IPS-NIHi7 (cell line): ENCODE data around the gene IVD.

Experiments
- DNase-seq: peaks from one replicate; pipeline ENCODE4 v3.0.0; 2012; ENCODE audit warnings: mixed read lengths; ENCODE audit errors: extremely low spot score

IVD gene

DNA sequence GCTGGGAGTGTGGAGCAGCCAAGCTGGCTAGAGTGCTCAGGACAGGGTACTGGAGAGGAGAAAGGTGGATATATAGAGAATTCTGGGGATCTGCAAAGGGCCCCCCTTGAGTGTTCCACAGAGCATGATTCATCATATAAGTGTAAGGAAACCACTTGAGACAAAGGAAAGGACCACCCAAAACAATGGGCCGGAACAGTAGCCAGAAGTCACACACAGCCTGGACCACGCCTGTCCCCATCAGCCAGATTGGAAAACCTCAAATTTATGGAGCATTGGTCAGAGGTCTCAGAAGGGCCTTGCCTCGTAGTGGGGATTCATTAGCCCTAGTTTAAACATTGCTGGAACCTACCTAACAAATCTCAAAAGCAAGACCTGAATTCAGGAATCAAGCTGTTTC is 28.0 kb upstream of the IVD start:
- no peak for DNase-seq

DNA sequence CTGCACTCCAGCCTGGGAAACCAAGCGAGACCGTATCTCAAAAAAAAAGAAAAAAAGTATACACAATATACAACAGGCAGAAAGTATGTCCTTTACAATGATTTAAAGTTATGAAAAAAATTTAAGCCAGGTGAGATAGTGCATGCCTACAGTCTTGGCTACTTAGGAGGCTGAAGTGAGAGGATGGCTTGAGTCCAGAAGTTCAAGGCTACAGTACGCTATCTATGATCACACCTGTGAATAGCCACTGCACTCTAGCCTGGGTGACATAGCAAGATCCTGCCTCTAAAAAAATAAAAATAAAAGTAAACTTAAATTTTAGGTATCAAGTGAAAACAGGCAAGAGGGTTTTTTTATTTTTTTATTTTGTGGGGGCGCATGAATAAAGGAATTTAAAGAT is 26.2 kb upstream of the IVD start:
- DNase-seq: no peak

DNA sequence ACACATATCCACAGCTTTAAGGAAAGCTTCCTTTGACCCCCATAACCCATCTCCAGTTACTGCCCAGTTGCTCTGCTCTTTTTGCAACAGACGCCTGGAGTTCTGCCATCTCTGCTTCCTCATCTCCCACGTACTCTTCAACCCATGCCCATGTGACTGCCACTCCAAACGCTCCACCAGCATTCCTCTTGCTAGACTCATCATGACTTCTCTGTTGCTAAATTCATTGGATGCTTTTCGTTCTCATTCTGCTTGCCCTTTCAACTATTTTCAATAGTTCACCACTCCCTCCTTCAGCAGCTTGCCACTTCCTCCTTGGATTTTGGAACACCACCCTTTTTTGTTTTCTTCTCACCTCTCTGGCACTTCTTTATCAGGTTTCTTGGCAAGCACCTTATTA is 25.7 kb upstream of the IVD start:
- no peak for DNase-seq

DNA sequence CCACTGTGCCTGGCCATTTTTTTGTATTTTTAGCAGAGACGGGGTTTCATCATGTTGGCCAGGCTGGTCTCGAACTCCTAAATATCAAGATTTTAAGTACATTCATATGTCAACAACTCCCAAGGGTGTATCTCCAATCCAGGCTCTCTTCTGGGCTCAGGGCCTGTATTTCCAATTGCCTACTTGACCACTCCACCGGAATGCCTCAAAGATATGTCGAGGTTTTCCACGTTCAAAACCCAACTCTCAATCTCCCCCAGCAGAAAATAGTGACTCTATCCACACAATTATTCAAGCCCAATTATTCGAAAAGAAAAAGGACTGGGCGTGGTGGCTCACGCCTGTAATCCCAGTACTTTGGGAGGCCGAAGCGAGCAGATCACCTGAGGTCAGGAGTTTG is 25.0 kb upstream of the IVD start:
- no peak for DNase-seq

DNA sequence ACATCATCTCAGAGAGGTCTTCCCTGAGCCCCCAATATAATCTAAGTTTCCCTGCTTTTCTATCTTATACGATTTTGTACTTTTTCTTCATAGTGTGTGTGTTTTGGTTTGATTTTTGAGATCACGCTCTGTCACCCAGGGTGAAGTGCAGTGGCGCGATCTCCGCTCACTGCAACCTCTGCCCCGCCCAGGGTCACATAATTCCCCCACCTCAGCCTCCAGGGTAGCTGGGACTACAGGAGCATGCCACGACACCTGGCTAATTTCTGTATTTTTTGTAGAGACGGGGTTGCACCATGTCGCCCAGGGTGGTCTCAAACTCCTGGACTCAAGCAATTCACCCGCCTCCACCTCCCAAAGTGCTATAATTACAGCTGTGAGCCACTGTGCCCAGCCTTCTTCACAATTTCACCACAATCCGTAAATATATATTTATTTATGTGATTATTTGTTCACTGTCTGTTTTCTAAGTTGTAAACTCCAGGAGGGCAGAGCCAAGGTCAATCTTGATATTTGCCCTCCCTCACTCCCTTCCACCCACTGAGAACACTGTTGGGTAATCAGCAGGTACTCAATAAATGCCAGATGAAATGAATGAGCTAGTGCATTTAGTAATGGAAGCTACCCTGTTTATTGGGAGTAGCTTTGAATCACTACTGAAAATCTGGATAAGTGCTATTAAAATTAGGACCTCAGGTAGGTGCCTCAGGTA is 23.6 kb upstream of the IVD start:
- no peak for DNase-seq

DNA sequence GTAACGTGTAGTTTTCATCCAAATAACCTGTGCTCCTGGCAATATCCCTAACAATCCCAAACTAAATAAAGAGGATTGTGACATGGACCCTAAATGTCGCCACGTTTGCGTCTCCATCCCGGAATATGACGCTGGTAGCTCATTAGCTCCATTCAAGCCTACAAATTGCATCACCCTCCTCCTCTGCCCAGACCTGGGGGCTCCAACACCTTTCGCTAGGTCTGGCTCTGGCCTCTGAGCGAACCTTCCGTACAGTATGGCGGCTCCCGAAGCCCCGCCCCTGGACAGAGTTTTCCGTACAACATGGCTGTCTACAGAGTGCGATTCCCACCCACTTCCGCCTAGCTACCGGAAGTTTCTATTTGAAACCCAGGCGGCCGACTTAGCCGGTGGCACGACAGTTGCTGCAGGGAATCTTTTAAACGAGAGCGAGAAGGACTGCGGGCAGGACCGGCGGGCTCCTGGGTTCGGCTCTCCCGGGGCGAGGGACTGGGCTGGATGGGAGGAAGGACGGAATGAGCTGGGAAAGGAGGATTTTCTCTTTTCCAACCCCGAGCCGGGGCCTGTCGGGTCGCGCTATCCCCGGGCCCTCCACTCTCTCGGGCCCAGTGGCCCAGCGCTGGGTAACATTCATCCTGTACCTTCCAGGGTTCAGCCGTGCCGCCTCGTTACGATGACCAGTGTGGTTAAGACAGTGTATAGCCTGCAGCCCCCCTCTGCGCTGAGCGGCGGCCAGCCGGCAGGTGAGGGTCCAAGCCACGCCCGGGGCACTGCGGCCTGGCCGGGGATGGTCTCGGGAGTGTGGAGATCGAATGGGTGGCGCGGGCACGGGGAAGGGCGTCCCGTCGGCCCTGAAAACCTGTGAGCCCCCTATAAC is 22.8 kb upstream of the IVD start, which contains the start of gene KNSTRN:
KNSTRN (plus strand) TSS at position 142 of the 877 bp plus-strand sequence; CDS start at position 257, 115 bp downstream.
- DNase-seq: peak; percentile 97

DNA sequence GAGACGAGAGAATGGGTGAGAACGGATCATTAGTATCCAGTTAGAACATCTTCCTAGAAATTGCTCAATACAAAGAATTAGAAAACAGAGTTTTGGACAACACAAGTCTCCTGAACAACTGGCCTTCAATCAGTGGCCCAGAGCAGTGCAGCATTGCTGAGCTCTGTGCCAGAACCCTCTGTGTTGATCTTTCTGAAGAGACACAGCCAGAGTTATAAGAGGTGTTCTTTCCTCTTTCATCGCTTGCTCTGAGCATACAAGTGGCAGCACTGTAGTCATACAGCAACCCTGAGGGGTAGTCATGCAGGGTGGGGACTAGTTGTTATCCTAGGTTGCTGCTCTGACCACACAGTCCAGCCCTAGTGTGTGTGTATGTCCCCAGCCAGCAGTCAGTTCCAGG is 19.1 kb upstream of the IVD start:
- DNase-seq: no peak

DNA sequence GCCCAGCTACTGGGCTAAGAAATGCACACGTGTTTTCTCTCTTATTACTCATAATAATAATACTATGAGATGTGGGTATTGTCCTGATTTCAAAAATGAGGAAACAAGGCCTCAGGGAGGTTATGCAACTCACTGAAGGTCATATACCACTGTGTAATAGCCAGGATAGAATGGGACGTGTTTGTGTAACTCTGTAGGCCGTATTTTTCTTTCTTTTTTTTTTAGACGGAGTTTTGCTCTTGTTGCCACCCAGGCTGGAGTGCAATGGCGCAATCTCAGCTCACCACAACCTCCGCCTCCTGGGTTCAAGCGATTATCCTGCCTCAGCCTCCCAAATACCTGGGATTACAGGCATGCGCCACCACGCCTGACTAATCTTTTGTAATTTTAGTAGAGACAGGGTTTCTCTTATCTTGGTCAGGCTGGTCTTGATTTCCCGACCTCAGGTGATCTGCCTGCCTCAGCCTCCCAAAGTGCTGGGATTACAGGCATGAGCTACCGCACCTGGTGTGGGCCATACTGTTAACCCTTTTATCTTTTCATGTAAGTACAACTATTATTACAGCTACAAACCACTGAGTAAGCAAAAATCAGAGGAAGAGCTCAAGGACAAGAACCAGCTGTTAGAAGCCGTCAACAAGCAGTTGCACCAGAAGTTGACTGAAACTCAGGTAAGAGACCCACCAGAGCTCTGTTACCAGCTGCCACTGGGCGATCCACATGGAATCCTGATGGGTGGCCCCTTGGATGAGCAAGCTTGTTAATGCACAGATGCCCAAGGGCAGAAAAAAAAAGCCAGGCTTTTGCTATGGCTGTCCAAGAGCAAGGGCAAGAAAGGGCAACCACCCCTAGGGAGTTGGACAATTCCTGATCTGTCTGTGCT is 16.4 kb upstream of the IVD start:
- DNase-seq: no peak

DNA sequence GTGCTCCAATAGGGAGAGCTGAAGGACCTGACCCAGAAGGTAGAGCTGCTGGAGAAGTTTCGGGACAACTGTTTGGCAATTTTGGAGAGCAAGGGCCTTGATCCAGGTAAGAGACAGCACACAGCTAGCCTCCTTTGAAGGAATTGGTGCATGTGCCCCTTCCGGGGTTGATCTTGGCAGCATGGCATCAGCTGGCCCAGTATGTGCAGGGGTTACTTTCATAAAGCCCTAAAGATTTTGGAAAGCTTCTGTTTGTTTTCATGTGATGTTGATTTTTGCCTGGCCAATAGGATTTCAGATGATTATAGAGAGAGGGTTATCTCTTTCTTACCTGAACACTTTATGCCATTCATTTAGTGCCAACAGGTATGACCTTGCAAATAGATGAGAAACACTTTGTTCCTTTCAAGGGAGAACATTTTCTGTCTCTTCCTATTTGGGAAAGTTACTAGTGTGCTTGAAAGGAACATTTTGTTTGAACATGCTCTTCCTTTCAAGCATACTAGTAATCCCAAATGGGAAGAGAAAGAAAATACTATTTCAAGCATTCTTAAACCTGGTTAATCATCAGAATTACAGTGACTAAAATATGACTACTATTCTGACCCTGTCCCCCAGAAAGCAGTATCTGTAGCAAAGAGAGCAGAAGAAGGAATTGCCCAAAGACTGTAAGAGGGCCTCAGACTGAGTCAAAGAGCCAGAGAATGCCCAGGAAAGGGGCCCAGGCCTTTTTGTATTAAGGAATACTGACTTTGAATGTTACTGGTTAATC is 15.6 kb upstream of the IVD start:
- DNase-seq: no peak

DNA sequence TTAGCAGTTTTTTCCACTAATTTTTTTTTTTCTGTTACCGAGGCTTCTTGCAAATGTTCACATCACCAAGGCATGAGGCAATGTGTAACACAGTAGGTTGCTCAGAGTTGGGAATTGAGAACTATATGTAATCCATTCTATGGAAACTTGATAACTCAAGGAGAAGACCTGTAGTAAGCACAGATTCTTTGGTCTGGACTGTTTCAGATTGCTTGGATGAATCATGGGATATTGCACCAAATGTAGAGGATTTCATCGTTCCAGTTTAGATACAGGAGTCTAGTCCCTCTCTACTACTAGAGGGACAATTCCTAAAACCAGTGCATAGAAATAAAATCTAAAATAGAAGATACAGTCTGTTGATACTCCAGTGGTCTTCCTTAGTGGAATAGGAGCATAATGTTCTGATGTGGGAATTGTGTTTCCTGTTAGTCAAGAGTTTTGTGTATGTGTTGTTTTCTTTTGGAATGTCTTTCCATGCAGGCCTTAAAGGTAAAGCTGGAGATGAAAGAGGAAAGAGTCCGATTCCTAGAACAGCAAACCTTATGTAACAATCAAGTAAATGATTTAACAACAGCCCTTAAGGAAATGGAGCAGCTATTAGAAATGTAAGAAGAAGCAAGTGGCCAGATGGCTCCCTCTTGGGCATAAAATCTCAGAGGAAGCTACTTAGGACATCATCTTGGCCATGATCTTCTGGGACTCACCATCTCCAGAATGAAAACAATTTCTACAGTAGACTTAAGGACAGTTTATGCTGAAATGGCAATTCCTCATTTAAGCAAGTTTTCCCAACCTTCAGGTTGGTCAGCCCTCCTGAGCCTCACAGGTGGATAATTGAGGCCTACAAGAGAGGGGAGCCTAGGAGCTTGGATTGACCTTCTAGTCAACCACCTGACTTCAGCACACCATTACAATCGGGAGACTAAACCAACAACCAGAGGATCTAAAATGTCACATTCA is 12.3 kb upstream of the IVD start:
- no peak for DNase-seq

DNA sequence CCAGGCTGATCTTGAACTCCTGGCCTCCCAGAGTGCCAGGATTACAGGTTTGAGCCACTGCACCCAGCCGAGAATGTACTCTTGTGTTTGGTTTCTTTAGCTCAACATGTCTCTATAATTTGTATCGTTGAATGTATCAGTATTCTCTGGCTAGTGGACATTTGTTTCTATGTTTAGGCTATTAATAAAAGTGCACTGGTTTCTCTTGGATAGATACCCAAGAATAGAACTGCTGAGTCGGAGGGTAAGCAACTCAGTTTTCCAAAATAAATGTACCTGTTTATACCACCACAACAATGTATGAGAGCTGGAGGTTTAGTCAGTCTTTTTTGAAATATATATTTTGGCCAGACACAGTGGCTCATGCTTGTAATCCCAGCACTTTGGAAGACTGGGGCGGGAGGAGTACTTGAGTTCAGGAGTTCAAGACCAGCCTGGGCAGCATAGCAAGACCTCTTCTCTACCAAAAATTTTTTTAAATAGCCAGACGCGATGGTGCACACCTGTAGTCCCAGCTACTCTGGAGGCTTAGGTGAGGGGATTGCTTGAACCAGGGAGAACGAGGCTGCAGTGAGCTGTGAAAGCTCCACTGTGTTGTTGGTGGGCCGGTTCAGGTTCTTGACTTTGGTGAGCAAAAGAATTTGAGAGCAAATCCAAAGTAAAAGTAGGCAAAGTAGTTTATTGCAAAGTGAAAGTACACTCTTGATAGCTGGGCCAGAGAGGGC is 7.7 kb upstream of the IVD start:
- no peak for DNase-seq

DNA sequence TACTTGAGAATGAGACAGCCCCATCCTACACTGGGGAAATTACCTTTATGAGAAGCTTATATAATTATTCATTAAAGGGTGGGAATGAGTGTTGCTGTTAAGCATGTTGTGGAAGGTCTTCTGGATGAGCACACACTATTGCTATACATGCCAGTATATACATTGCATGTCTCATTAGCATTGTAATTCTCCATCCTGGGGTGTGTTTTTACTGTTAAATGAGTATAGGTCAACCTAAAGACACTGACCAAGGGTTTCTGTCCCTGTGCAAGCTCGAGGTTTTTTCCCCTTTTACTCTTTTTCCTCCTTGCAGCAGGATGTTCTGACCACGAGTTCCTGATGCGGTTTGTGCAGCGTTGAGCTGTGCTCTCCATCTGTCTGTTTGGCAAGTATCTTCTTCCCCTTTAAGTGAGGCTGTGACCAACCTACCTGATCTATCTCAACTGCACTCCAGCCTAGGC is 7.2 kb upstream of the IVD start:
- DNase-seq: no peak

DNA sequence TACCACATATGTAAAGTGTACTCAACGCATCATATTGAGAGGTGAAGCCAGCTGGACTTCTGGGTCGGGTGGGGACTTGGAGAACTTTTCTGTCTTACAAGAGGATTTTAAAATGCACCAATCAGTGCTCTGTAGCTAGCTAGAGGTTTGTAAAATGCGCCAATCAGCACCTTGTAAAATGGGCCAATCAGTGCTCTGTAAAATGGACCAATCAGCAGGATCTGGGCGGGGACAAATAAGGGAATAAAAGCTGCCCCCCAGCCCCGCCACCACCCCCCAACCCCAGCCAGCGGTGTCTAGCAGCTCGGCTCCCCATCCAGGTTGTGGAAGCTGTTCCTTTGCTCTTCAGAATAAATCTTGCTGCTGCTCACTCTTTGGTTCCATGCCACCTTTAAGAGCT is 6.2 kb upstream of the IVD start:
- no peak for DNase-seq

DNA sequence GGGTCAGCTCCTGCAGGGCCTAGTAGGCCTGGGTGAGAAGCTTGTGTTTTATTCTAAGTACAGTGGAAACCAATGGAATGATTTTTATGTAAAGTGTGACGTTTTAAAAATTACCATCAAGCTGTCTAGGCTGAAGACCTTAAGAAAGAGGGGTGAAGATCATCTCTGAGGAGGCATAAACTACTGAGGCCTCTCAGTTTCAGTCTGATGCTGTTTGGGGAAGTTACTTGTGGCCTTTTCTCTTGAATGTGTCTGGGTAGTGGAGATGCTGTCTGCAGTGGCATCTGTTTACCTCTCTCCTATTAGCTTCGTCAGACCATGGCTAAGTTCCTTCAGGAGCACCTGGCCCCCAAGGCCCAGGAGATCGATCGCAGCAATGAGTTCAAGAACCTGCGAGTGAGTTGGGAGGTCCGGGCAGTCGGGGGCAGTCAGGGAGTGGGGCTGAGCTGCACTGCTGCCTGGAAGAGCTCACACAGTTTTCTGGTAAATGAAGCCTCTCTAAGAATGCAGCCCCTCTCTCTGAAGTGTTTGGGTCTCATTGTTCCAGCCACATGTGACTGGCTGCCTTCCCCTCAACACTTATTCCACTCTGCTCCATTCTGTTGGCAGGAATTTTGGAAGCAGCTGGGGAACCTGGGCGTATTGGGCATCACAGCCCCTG is 1.9 kb downstream of the IVD start:
- DNase-seq: no peak

DNA sequence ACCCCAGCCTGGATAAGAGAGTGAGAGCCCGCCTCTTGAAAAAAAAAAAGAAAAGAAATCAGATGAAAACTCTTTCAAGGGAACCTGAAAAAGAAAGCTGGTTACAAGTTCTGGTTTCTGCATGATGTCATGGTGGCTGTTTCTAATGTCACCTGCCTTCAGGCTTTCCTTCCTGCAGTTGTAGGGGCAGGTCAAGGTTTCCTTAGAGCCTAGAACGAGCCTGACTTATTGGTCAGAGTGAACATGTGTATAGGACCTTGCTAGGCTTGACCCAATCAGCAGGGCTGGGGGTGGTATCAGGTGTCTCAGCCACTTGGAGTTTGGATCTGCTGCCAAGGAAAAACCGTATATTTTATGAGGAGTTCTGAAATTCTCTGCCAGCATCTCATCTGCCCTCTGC is 3.8 kb downstream of the IVD start:
- no peak for DNase-seq

DNA sequence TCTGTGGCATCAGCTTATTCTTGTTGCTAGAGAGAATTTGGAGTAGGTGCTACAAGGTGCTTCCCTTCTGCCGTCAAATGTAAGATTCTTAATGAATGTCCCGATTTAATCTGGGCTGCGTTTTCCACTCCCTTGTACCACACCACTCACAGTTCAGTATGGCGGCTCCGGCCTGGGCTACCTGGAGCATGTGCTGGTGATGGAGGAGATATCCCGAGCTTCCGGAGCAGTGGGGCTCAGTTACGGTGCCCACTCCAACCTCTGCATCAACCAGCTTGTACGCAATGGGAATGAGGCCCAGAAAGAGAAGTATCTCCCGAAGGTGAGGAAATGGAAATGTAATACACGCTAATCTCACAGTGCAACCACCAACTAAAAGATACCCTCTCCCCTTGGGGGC is 4.9 kb downstream of the IVD start:
- DNase-seq: no peak

DNA sequence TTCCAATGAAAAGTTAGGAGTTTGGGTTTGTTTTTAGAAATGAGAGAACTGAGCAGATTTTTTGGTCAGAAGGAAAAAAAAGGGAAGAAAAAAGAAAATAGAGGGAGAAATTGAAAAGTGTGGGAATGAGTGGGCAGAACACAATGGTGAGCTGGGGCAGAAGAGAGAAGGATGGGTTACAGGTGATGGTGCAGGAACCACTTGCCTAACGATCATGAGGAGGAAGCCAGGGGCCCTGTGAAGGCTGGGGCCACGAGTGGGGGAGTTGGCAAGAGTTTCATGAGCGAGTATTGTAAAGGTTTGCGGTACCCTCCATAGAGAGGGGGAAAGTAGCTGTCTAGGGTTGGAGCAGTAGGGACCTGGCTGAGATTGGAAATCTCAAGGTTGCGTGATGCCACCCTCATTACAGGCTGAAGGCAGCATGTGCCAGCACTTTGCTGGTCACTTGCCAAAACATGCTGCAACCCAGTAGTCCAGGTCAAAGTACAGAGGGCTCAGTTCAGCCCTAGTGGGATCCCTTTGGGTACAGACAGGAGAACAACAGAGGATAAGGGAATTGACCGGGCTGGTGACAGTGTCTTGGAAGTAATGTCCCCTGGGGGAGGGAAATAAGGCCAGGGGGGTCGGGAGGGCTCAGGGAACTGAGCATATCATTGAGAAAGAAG is 6.6 kb downstream of the IVD start:
- no peak for DNase-seq

DNA sequence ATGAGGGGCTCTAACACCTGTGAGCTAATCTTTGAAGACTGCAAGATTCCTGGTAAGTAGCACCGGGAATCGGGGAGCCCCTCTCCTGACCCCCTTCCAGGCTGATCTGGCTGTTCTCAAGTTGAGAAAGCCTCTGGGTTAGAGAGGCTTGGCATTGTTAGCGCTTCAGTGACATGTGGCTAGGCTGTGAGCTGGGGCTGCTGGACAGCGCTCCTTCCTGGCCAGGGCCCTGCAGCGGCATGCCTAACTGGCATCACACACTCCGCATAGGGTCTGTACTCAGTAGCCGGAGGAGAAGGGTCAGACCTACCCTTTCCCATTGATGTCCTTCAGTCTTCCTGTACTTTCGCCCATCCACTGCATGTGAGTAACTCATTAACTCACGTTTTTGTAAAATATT is 7.4 kb downstream of the IVD start:
- no peak for DNase-seq
